ENCODE measurements around the gene MGMT. TPM values are rescaled to one million over a fixed set of nuclear protein-coding genes. Genes with fewer than 3 reads are reported as not detected.

Gene MGMT
- total RNA-seq, 1 experiment from 2014 or later: 21.2 TPM

- no TSS peak for BruUV-seq (replicated peaks)
Observed at GRCh38 chr10:129761197-129761972, 294.3 kb downstream of the MGMT start.

GRCh38 chr10:129761981-129762956 is 295.2 kb downstream of the MGMT start:
- TF ChIP-seq EZH2 (IDR thresholded peaks at IDR 0.05; ENCODE audit: low read depth): no peak
- no peak for TF ChIP-seq CTCF (conservative IDR thresholded peaks at IDR 0.05)
- Histone ChIP-seq H4K20me1 (ENCODE audit: insufficient read depth) (no peaks in the 10 kb centered on the region), H3K27ac (no peak overlapping the region), H3K9me3 (ENCODE audit: insufficient read depth, low read depth) (no peaks in the 10 kb centered on the region), H3K4me1 (replicated peaks; ENCODE audit: insufficient read depth) (no peaks in the 10 kb centered on the region), H3K27me3 (ENCODE audit: insufficient read depth, low read depth) (no peaks in the 10 kb centered on the region), H3K9me2 (ENCODE audit: insufficient read depth) (no peaks in the 10 kb centered on the region), H3F3A (ENCODE audit: insufficient read depth, low read depth) (no peaks in the 10 kb centered on the region), H3K4me2 (no peak overlapping the region), H3K79me2 (ENCODE audit: low read depth) (no peaks in the 10 kb centered on the region), H2AFZ (no peak overlapping the region), H3K36me3 (ENCODE audit: low read depth) (no peaks in the 10 kb centered on the region), H3K4me3 (no peak overlapping the region)
- intact Hi-C loops (cut with micrococcal nuclease; ENCODE audit: unreplicated experiment): no loop called here
- POLR2A ChIA-PET (ENCODE audit: unreplicated experiment): no interaction called here
- DNase-seq: no peak
- BruUV-seq (replicated peaks): no TSS peak
- CTCF ChIA-PET: no interaction called here

More at GRCh38 chr10:129761197-129761972, 294.3 kb downstream of the MGMT start:
- no peaks in the 10 kb centered on the region for H3K27me3 ChIP-seq (ENCODE audit: insufficient read depth, low read depth)
- CTCF ChIA-PET: no interaction called here
- H3K4me1 ChIP-seq (replicated peaks; ENCODE audit: insufficient read depth): no peaks in the 10 kb centered on the region
- H3K4me2 ChIP-seq: no peak overlapping the region
- POLR2A ChIA-PET (ENCODE audit: unreplicated experiment): no interaction called here
- no peaks in the 10 kb centered on the region for H3K9me3 ChIP-seq (ENCODE audit: insufficient read depth, low read depth)
- H3K79me2 ChIP-seq (ENCODE audit: low read depth): no peaks in the 10 kb centered on the region
- no peaks in the 10 kb centered on the region for H3F3A ChIP-seq (ENCODE audit: insufficient read depth, low read depth)
- no peaks in the 10 kb centered on the region for H4K20me1 ChIP-seq (ENCODE audit: insufficient read depth)
- DNase-seq: no peak
- H3K4me3 ChIP-seq: no peak overlapping the region
- H3K9me2 ChIP-seq (ENCODE audit: insufficient read depth): no peaks in the 10 kb centered on the region
- intact Hi-C loops (cut with micrococcal nuclease; ENCODE audit: unreplicated experiment): no loop called here
- no peak overlapping the region for H2AFZ ChIP-seq
- TF ChIP-seq EZH2 (IDR thresholded peaks at IDR 0.05; ENCODE audit: low read depth) (no peak), CTCF (conservative IDR thresholded peaks at IDR 0.05) (no peak)
- no peaks in the 10 kb centered on the region for H3K36me3 ChIP-seq (ENCODE audit: low read depth)
- no peak overlapping the region for H3K27ac ChIP-seq

- BruUV-seq (replicated peaks): no TSS peak
- no peak overlapping the region for H3K27ac ChIP-seq
- no peak overlapping the region for H2AFZ ChIP-seq
- no peak overlapping the region for H3K4me3 ChIP-seq
- H3K27me3 ChIP-seq (ENCODE audit: insufficient read depth, low read depth): no peaks in the 10 kb centered on the region
- no peak for DNase-seq
- no peak overlapping the region for H3K4me2 ChIP-seq
- ChIA-PET CTCF (no interaction called here), POLR2A (ENCODE audit: unreplicated experiment) (no interaction called here)
- TF ChIP-seq CTCF (conservative IDR thresholded peaks at IDR 0.05): no peak
- no peak for TF ChIP-seq EZH2 (IDR thresholded peaks at IDR 0.05; ENCODE audit: low read depth)
- intact Hi-C loops (cut with micrococcal nuclease; ENCODE audit: unreplicated experiment): no loop called here
- no peaks in the 10 kb centered on the region for H3K9me3 ChIP-seq (ENCODE audit: insufficient read depth, low read depth)
- H3K9me2 ChIP-seq (ENCODE audit: insufficient read depth): no peaks in the 10 kb centered on the region
- no peaks in the 10 kb centered on the region for H3K79me2 ChIP-seq (ENCODE audit: low read depth)
- no peaks in the 10 kb centered on the region for H3F3A ChIP-seq (ENCODE audit: insufficient read depth, low read depth)
- no peaks in the 10 kb centered on the region for H3K36me3 ChIP-seq (ENCODE audit: low read depth)
- no peaks in the 10 kb centered on the region for H4K20me1 ChIP-seq (ENCODE audit: insufficient read depth)
- H3K4me1 ChIP-seq (replicated peaks; ENCODE audit: insufficient read depth): no peaks in the 10 kb centered on the region
Observed at GRCh38 chr10:129764011-129764900, 297.2 kb downstream of the MGMT start.

All from PC-9 (cell line).